Measurements from ENCODE around the gene CRACDL. TPM values are rescaled to one million over a fixed set of nuclear protein-coding genes. Genes with fewer than 3 reads are reported as not detected.

The CRACDL gene
- total RNA-seq, 1 experiment from 2014 or later = 2.4 TPM

GRCh38 chr2:98875081-98875728 is 60.8 kb downstream of the CRACDL start:
- Histone ChIP-seq H3K4me3 (ENCODE audit: low read depth in 2 of 2, low read length in 2 of 2) (no peak overlapping the region), H3K36me3 (ENCODE audit: control insufficient read depth, insufficient read depth, low read length) (no peaks in the 10 kb centered on the region), H3K27ac (ENCODE audit: low read length) (no peak overlapping the region), H3K4me1 (ENCODE audit: control insufficient read depth, insufficient read depth, low read length) (no peaks in the 10 kb centered on the region), H3K9me3 (ENCODE audit: control insufficient read depth, insufficient read depth, low read depth, low read length) (no peaks in the 10 kb centered on the region), H3K27me3 (ENCODE audit: control insufficient read depth, insufficient read depth, low read length) (no peaks in the 10 kb centered on the region)
- no peak for TF ChIP-seq REST (IDR thresholded peaks at IDR 0.05; ENCODE audit: insufficient read depth in 1 of 2, low read depth in 2 of 2, low read length in 1 of 2)
- no peak for TF ChIP-seq TCF7L2 (IDR thresholded peaks at IDR 0.05; ENCODE audit: low read depth, low read length)
- no peak for TF ChIP-seq CTCF (IDR thresholded peaks at IDR 0.05)
- no peak for TF ChIP-seq SIN3A (IDR thresholded peaks at IDR 0.05; ENCODE audit: borderline replicate concordance, insufficient read depth, low read depth, low read length)
- no peak for TF ChIP-seq POLR2AphosphoS5 (IDR thresholded peaks at IDR 0.05; ENCODE audit: low read depth, low read length)
- no peak for DNase-seq (ENCODE audit: low read depth, low spot score)
- ChIA-PET POLR2A (no interaction called here), CTCF (no interaction called here)
- intact Hi-C loops (cut with micrococcal nuclease; ENCODE audit: unreplicated experiment) = no loop called here
- BruUV-seq (replicated peaks) = no TSS peak
- no peak; the same call in 1 of the 2 replicates for ATAC-seq
- in situ Hi-C loops (cut with HindIII; ENCODE audit: low pct_unique_long_range_greater_than_20kb, low sequenced_read_pairs) = no loop called here

GRCh38 chr2:98874186-98874689 is 61.8 kb downstream of the CRACDL start:
- BruUV-seq (replicated peaks) = no TSS peak
- H3K4me3 ChIP-seq (ENCODE audit: low read depth in 2 of 2, low read length in 2 of 2) = no peak overlapping the region
- in situ Hi-C loops (cut with HindIII; ENCODE audit: low pct_unique_long_range_greater_than_20kb, low sequenced_read_pairs) = no loop called here
- intact Hi-C loops (cut with micrococcal nuclease; ENCODE audit: unreplicated experiment) = no loop called here
- no peaks in the 10 kb centered on the region for H3K4me1 ChIP-seq (ENCODE audit: control insufficient read depth, insufficient read depth, low read length)
- DNase-seq (ENCODE audit: low read depth, low spot score) (no peak), ATAC-seq (no peak)
- H3K36me3 ChIP-seq (ENCODE audit: control insufficient read depth, insufficient read depth, low read length) = no peaks in the 10 kb centered on the region
- no peak for TF ChIP-seq CTCF (IDR thresholded peaks at IDR 0.05)
- TF ChIP-seq REST (IDR thresholded peaks at IDR 0.05; ENCODE audit: insufficient read depth in 1 of 2, low read depth in 2 of 2, low read length in 1 of 2) = no peak
- TF ChIP-seq POLR2AphosphoS5 (IDR thresholded peaks at IDR 0.05; ENCODE audit: low read depth, low read length) = no peak
- TF ChIP-seq TCF7L2 (IDR thresholded peaks at IDR 0.05; ENCODE audit: low read depth, low read length) = no peak
- TF ChIP-seq SIN3A (IDR thresholded peaks at IDR 0.05; ENCODE audit: borderline replicate concordance, insufficient read depth, low read depth, low read length) = no peak
- H3K27me3 ChIP-seq (ENCODE audit: control insufficient read depth, insufficient read depth, low read length) = no peaks in the 10 kb centered on the region
- no peaks in the 10 kb centered on the region for H3K9me3 ChIP-seq (ENCODE audit: control insufficient read depth, insufficient read depth, low read depth, low read length)
- H3K27ac ChIP-seq (ENCODE audit: low read length) = no peak overlapping the region
- ChIA-PET POLR2A (no interaction called here), CTCF (no interaction called here)

Data from Panc1 (cell line).